ENCODE data around the gene CPSF6. TPM values are rescaled to one million over a fixed set of nuclear protein-coding genes. Genes with fewer than 3 reads are reported as not detected.

The CPSF6 gene
- total RNA-seq, 1 donor from 2014 or later, result 35.6 TPM

DNA sequence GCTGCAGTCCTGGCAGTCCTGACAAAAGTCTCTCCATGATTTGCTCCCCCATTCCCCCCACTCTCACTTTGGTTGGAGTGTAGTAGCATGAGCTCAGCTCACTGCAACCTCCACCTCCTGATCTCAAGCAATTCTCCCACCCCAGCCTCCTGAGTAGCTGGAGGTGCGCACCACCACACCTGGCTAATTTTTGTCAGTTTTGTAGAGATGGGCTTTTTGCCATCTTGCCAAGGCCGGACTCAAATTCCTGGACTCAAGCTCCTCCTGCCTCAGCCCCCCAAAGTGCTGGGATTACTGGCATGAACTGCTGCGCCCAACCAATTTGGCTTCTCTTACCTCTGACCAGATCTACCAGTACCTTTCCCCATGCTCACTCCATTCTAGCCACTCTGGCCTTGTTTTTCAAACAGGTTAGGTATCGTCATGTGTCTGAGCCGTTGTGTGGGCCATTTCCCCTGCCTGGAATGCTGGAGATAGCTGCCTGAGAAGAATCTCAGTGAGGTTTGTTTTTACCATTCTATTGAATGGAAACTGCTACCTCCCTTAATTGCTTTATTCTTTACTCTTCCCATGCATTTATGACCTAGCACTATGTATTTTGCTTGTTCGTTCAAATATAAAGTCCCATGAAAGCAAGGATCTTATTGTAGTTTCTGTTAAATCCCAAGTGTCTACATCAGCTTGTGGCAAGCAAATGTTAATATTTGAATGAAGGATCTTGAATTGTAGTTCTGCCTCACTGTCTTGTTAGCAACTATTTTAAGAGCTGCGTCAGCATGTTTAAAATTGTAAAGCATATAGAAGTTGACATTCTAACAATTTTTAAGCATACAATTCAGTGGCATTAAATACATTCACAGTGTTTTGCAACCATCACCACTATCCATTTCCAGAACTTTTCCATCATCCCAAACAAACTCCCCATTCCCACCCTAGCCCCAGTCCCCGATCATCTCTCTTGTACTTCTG lies 39.7 kb downstream of the CPSF6 start:
- H3K27me3 ChIP-seq (ENCODE audit: control insufficient read depth, insufficient read depth, low read length), result no peaks in the 10 kb centered on the region
- no peak for TF ChIP-seq CTCF (IDR thresholded peaks at IDR 0.05; ENCODE audit: insufficient read depth, low read length, poor library complexity, severe bottlenecking)
- no peaks in the 10 kb centered on the region for H3K36me3 ChIP-seq (ENCODE audit: control insufficient read depth, insufficient read depth, low read length)
- no peak for DNase-seq (ENCODE audit: low read depth)
- no peak overlapping the region for H3K4me3 ChIP-seq (ENCODE audit: low read depth, low read length)

DNA sequence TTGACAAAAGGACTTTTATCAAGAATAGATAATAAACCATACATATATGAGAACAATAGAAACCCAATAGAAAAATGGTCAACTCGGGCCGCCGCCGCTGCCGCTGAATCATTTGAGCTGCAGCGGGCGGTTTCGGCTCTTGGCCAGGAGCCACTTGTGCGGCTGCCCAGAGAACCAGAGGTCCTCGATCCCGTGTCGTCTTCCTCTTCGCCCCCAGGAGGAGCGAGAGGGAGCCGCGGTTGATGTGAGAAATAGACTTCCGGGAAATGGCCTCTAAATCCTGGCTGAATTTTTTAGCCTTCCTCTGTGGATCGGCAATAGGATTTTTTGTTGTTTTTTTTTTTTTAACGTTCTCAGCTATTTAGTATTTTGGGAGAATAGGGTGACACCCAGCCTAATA lies 44.8 kb downstream of the CPSF6 start:
- DNase-seq (ENCODE audit: low read depth), result peak; percentile 19

GRCh38 chr12:69287556-69287955 lies 48.2 kb downstream of the CPSF6 start:
- H3K27me3 ChIP-seq (ENCODE audit: control insufficient read depth, insufficient read depth, low read length), result no peaks in the 10 kb centered on the region
- H3K4me3 ChIP-seq (ENCODE audit: low read depth, low read length), result no peak overlapping the region
- no peaks in the 10 kb centered on the region for H3K36me3 ChIP-seq (ENCODE audit: control insufficient read depth, insufficient read depth, low read length)
- no peak for DNase-seq (ENCODE audit: low read depth)
- TF ChIP-seq CTCF (IDR thresholded peaks at IDR 0.05; ENCODE audit: insufficient read depth, low read length, poor library complexity, severe bottlenecking), result no peak

More for the DNA sequence above, 44.8 kb downstream of the CPSF6 start:
- Histone ChIP-seq H3K36me3 (ENCODE audit: control insufficient read depth, insufficient read depth, low read length) (no peaks in the 10 kb centered on the region), H3K4me3 (ENCODE audit: low read depth, low read length) (no peak overlapping the region), H3K27me3 (ENCODE audit: control insufficient read depth, insufficient read depth, low read length) (no peaks in the 10 kb centered on the region)
- TF ChIP-seq CTCF (IDR thresholded peaks at IDR 0.05; ENCODE audit: insufficient read depth, low read length, poor library complexity, severe bottlenecking), result peak; percentile 9

DNA sequence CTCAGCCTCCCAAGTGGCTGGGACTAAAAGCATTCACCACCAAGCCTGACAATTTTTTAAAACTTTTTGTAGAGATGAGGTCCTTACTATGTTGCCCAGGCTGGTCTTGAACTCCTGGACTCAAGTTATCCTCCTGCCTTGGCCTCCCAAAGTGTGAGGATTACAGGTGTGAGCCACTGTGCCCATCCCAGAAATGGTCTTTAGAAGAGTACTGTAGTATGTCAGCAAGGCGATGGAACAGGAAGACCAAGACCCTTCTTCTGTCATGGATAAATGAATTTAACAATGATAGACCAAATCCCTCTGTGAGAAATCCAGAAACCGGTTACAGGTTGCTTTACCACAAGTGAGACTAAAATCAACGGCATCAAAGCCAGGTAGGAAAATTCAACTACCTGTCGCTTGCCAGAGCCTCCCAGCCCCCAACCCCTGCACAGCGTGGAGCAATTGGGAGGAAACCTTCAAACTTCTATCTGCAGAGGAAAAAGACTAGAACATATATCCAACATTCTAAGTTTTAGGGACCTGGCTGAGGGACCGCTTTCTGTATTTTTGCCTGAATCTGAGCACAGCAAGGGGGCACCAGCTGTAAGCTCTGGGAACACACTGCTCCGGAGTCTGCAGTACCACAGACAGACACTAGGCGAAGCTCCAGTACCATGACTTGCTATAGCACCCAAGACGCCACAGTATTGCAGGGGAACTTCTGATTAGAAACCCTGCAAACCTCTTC lies 51.3 kb downstream of the CPSF6 start:
- Histone ChIP-seq H3K36me3 (ENCODE audit: control insufficient read depth, insufficient read depth, low read length) (no peaks in the 10 kb centered on the region), H3K4me3 (ENCODE audit: low read depth, low read length) (no peak overlapping the region), H3K27me3 (ENCODE audit: control insufficient read depth, insufficient read depth, low read length) (no peaks in the 10 kb centered on the region)
- peak; percentile 45 for DNase-seq (ENCODE audit: low read depth)
- peak; percentile 98 for TF ChIP-seq CTCF (IDR thresholded peaks at IDR 0.05; ENCODE audit: insufficient read depth, low read length, poor library complexity, severe bottlenecking)

DNA sequence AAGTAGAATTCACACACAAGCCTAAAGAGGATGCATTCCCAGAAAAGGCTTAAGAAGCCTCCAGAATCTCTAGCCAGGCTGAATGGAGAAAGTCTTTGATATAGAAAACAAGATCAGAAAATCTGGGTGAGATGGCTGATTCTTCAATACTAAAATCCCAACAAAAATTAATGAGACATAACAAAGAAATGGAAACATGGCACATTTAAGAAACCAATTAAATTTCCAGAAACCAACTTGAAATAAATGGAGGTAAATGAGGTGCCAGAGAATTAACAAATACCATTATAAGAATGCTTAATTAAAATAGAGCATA lies 51.9 kb downstream of the CPSF6 start:
- no peak overlapping the region for H3K4me3 ChIP-seq (ENCODE audit: low read depth, low read length)
- no peak for TF ChIP-seq CTCF (IDR thresholded peaks at IDR 0.05; ENCODE audit: insufficient read depth, low read length, poor library complexity, severe bottlenecking)
- no peak for DNase-seq (ENCODE audit: low read depth)
- H3K27me3 ChIP-seq (ENCODE audit: control insufficient read depth, insufficient read depth, low read length), result no peaks in the 10 kb centered on the region
- H3K36me3 ChIP-seq (ENCODE audit: control insufficient read depth, insufficient read depth, low read length), result no peaks in the 10 kb centered on the region

All from kidney epithelial cell (primary cell).